Measurements from ENCODE around the gene CERS3.

CERS3 gene

GRCh38 chr15:100373120-100373896 is 155.4 kb downstream of the CERS3 start:
- DNase-seq = no peak

- DNase-seq = no peak
Measured at GRCh38 chr15:100372739-100373119, 156.0 kb downstream of the CERS3 start.

- DNase-seq = no peak
Measured at GRCh38 chr15:100355342-100355741, 173.4 kb downstream of the CERS3 start.

- DNase-seq = no peak
Measured at GRCh38 chr15:100353449-100353848, 175.3 kb downstream of the CERS3 start.

- DNase-seq = no peak
Measured at GRCh38 chr15:100350434-100351226, 178.1 kb downstream of the CERS3 start.
